GM21360 (cell line): ENCODE results near the gene CDH2.

Experiments
- ATAC-seq: cut with Tn5 transposase; IDR thresholded peaks from one replicate; pipeline ENCODE4 v1.9.1; 2021; ENCODE audit warnings: mild to moderate bottlenecking, moderate library complexity; ENCODE audit not compliant: unreplicated experiment

The CDH2 gene

DNA sequence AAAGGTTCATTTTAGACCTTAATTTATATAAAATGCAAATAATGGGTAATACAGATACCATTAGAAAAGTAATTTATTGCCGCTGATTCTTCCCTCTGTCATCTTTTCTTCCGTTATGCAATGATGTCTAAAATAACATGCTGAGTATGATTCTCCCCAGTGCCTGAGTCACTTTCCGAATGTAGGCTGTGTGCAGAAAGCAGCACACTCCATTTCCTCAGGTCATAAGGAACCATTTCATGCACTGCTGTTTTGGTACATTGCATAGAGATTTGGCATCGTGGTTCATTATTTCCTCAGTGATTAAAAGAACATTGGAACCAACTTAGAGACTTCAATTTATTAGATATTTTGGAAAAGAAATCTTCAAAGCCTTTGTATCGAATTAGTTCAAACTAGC, 173.5 kb downstream of the CDH2 start:
- ATAC-seq = no peak

DNA sequence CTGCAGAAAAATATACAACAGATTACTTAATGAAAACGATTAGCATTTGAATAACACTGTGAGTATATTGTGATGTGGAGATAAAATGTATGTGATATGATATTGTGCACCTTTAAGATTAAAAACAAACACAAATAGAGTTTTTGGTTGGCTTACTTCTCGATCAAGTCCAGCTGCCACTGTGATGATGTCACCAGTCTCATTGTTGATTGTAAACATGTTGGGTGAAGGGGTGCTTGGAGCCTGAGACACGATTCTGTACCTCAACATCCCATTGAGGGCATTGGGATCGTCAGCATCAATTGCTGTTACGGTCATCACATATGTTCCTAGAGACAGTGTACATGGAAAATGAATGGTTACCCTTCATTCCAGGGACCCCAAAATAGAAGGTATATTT, 174.1 kb downstream of the CDH2 start:
- no peak for ATAC-seq

DNA sequence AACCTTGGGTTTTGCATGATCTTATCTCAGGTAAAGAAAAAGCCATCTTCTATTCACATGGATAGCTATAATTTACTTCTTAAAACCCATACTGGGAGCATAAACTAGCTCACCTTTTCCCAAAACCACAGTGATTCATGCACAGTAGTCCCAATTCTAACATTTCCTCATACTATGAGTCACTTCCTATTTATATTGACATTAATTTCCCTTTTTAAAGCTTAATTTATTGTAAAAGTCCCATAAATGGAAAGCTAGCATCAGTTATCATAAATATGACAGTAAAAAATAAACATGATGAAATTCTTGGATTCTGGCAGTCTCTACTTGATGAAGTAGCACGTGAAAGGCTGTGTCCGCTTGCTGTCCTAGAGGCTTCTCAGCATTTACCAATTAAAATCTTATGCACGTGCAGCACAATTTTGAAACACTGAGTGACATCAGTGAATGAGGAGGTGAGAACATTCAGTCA, 180.1 kb downstream of the CDH2 start:
- ATAC-seq = no peak

DNA sequence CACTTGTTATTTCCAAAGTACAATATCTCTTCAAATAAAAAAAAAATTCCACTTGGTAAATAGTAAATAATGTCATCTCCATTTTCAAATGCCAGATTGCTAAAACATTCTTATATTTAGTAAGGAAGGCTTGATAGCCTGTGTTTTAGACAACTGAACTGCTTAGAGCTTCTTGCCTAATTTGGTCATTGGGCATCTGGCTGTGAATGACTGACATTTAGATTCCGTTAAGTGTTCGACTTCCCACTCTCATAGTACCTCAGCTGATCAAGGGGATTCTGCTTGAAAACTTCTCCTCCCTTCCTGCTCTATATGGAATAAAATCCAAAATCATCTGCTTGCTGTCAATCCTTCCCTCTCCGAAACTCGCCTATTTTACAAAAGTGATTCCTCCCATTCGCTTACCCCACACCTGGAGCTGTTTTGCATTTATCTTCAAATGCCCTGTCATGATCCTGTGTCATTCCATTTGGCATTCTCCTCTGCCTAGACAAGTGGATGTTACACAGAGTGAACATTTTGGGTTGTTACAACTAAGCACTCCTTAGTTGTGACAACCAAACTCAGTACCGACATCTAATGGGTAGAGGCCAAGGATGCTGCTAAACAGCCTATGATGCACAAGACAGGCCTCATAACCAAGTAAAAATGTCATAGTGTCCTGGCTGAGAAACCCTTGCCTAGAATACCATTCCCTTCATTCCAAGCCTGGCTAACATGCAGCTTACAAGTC, 181.0 kb downstream of the CDH2 start:
- ATAC-seq = no peak

DNA sequence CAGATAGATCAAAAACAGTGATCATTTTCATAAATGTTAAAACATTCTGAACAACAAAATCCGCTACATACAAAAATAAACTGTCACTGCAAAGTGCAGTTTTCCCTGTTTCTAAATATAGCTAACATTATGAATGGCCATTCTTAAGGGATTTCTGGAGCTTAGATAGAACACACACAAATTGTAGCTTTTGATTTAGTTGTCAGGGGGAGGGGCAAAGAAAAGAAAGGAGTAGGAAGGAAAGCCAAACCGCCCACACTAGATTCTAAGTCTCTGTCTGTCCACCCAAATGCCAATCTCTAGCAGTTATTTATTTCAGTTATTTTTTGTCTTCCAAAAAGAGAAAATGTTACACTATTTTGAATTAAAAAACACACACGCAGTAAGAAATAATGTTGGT, 182.4 kb downstream of the CDH2 start:
- ATAC-seq = no peak

DNA sequence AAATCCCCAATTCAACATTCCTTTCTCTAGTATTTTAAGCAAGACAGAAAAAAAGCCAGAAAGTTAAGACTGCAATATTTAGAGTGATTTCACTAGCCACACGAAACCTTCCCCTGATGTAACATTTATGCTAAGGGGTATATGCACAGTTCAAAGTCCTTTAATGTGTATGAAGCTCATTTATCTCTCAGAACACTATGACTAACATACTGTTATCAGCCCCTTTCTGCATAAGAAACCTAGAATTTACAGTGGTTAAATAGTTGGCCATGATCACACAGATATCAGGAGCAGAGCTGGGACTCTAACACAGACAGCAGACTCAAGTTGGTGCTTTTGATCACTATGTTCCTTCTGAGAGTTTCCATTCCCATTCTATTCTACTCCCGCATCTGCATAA, 185.5 kb downstream of the CDH2 start:
- no peak for ATAC-seq

DNA sequence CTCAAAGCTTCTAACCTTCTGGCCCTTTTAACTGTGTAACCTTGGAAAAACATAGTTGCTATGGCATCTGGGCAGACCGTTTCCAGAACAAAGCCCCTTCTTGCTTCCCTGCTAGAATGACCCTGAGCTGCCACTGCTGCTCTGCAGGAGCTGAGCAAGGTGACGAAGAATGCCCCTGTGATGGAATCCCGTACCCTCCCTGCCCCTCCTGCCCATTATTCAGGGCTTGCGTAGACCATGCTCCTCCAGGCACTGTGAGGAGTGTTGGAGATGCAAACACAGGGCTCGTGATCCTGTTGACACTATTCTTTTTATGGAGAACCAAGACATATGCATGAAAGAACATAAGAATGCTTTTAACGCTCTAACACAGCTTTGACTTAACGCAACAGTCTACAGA, 191.1 kb downstream of the CDH2 start:
- no peak for ATAC-seq

DNA sequence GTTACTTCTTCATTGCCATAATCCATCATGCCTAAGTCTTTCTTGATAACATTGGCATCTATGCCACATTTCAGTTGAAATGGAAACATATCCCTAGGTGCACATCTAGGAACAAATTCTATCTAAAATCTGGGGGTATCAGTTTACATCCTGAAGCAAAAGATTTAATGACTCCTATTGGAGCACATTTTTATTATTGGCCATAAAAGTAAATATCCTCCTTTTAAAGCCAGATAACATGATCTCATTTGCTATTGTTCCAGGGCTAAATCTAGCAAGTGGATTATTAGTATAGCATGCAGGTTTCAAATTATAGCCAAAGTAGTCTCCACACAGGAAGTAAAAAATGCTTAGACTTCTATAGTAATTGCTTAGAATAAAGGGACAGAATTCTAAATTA, 193.2 kb downstream of the CDH2 start:
- ATAC-seq = no peak

DNA sequence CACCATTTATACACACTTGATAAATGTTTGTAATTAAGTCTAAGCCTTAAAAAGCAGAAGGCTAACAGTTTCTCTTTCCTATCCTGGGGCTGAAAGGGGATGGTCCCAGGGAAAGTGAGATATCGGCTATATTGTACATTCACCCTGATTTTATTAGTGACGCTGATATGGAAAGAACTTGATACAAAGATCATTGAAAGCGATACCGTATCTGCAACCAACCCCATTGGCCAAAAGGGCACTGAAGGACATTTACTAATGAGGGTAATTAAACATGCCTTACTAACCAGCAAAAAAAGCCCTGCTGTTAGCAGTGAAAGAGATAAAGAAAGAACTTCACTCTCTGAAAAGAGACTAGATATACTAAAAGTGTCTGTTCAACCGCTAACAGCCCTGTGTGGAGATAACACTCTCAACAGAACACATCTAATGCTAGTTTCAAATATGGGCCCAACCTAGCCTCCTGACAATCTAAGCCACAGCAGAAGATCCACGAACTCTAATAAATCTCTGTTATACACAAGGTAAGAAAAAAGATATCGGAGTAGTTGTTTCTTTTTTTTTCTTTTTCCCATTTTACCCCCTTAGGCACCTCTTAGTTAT, 200.0 kb downstream of the CDH2 start:
- ATAC-seq = no peak

DNA sequence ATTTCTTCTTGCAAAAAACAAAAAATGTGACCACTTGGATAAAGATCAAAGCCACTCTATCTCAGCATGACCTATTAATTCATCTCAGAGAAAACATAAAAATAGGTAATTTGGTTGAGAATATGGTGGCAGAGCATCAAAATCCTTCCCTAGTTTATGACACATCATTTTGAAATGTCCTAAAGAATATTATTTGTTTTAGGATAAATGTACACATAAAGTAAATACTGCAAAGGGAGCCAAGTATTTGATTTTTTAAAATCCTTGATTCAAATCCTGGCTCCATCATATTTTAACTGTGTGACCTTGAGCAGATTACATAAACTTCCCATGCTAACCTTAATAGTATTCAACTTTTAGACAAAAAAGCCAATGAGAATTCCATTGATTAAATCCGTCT, 206.6 kb downstream of the CDH2 start:
- ATAC-seq = no peak

DNA sequence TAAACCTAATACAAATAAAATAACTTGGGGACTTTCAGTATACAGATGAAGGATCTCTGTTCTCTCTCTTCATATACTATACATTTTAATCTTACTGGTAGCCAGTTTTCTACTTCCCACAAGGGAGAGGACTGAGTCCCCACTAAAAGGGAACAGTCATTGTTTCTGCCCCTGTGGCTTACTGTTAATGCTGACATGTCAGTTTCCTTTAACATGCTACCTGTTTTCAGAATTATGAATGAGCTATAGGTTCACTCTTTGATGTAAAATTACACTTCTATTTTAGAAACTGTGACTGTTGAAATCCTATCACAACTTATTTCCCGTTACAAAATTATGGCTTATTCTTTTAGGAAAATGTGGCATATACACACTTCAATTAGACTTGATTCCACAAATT, 207.7 kb downstream of the CDH2 start:
- no peak for ATAC-seq

DNA sequence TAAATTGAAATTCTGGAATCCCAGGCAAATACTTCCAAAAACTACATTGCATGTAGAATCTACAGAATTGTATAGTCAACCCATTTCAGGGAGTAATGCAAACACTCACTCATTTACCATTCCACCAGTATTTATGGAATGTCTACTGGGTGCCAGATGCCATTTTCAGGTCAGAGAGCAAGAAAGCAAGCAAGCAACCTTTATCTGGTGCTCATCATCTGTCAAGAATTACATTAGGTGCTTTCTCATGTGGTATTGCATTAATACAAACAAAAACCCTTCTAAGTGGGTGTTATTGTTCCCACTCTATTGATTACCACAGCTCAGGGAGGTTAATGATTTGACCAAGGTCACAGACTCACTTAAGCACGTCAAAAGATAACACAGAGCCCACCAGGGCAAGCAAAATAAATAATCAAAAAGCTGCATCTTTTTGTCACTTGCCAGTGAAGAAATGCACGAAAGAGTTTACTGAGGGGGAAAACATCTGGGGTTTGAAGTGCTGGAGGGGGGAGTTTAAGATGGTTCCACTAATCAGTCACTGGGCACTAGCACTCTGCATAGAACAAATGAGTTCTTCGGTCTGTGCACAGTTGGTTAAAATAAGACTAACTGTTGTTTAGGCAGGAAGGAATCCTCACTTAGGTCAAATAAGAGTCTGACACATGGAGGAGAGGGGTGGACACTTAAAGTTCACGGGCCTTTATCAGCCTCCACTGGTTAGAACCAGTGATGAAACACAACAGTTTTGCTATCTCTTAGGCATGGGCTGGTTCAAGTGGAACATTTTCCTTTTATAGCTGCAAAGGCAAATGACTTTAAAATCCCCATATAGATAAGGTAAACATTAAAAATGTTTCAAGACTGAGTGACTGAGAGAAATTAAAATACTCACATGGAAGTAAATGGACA, 208.8 kb downstream of the CDH2 start:
- ATAC-seq = no peak

DNA sequence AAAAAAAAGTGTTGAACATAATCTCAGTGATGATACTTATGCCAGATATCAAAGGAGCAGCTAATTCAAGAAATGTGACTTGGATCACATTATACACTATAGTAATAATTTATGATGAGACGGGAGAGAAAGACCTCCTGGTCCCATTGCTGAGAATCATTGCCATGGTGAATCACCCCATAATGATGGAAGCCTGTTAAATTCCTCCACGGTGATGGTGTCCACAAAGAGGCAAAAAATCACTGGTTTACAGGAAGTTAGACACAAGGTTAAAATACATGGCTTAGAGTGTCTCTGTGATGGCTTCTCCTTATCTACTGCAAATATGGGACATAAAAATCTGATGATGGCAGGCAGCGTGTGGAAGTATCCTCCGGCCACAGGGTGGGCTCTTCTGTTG, 210.0 kb downstream of the CDH2 start:
- ATAC-seq = no peak

DNA sequence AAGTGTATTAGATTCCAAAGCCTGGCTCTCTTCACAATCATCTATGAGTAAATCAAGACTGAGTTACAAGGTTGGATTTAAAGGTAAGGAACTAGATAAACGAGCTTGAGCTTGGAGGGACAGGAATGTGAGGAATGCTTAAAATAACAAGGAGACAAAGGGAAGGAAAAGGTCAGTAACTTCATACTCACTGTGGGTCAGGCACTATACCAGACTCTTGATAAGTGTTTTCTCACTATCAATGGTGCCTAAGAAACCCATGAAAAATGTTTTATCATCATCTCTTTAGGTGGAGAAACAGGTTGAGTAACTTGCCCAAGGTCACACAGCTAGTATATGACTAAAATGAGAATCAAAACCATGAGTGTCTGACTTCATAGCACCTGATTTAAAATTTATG, 212.1 kb downstream of the CDH2 start:
- ATAC-seq = no peak

DNA sequence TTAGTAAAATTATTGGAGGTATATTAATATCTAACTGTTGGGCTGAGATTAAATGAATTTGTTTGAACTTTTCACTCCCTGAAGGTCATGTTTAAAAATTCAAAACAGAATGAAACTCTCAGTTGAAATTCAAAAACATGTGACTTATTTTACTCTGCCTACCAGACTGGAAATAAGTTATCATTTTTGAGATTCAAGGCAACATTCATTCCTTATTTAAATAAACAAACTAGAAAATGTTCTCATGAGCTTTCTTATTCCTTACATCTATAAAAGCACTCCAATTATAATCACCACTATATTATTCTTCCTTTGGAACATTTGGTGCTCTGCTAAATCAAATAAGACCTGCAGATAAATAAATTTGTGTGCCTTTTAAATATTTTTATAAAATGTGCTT, 217.8 kb downstream of the CDH2 start:
- no peak for ATAC-seq

DNA sequence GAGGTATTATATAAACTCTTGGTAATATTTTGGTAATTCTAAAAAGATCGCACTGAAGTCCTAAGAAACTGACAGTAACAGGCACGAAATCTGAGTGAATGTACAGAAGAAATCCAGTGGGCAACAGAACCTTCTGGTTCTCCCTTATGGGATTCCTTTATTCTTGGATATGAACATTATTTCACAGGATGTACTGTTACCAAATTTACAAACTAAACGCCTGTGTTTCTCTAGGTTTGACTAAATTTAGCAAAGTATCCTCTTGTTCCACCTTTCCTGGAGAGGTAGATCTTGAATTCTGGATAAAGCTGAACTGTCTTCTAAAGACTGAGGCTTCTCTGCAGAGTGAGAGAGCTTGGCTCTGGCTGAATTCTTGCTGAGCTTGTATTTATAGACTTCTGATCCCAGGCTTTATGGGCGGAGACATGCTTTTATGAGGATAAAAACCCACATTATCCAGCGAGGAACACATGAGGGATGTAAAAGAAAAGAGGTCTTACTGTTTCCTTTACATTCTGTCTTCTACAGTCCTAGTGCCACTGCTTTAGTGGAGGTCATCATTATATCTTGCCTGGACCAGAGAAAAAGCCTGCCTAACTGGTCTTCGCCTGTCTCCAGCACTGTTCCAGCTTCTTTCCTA, 220.8 kb downstream of the CDH2 start:
- no peak for ATAC-seq

DNA sequence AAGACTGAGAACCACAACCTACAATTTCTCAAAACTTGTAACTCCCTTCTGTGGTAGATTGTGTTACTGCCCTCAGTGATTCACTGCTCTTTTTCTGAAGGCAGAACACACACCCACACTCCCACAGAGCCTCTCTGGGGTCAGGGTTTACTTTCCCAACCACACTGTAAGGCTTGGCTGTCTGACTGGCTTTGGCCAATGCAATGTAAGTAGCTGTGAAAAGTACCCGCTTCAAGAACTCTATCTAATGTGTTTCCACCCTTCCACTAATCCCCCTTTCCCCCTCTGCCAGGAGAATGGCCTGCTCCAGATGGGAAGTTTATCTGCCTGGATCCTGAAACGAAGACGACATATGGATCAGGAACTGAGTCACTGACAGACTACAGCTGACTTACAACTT, 222.7 kb downstream of the CDH2 start:
- no peak for ATAC-seq

DNA sequence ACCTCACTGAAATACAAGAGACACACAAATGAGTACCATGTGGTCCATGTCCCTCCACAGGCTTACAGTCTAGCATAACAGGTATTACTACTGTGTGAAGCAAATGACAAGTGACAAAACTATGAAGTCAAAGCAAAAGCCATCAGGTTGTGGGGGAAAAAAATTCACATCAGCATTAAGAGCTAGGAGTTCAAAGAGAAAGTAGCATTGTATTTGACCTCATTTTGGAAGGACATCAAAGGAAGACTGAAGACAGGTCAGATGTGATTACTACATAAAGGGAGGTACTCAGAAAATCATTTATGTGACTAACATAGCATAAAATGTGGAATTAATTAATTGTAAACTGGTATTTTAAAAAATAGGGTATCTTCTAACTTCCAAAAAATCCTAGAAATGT, 224.2 kb downstream of the CDH2 start:
- ATAC-seq = no peak

DNA sequence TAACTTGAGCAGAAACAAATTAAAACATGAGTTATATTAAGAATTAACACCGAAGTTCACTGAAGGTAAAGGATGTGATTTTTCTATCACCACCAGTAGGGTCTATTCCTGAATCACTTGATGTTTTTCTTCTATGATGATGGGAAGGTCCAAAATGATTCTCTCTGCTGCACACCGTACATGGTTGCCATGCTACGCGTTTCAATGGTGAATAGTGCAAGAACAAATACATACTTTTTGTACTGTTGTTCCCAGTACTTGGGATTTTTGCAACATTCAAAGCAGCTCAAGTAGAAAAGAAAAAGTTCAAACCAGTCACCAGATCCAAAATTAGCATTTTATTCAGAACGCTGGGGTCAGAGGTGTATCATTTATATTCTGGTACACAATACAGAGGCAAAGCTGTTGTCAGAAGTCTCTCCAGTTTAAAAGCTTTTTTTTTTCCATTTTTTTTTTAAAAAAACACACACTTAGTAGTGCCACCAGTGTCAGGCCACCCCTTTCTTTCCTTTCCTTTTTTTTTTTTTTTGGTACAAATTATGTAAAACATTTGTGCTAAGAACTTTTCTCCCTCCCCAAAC, 226.2 kb downstream of the CDH2 start:
- ATAC-seq = no peak

DNA sequence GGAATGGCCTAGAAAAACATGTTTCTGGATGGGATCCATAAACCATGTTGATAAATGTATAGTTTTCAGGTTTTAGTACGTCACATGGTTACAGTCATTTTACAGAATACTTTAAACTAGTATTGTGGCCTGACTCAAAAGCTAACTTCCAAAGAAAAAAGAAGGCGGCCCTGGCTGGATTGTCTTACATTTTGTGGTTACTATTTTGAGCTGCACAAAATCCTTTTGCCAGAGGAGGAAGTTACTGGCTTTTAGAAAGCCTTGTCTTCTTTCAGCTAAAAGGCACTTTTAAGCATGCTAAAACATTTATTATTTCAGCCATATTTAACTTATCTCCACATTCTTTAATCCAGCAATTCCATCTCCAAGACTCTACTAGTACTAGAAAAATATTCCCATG, 227.9 kb downstream of the CDH2 start:
- ATAC-seq = no peak

DNA sequence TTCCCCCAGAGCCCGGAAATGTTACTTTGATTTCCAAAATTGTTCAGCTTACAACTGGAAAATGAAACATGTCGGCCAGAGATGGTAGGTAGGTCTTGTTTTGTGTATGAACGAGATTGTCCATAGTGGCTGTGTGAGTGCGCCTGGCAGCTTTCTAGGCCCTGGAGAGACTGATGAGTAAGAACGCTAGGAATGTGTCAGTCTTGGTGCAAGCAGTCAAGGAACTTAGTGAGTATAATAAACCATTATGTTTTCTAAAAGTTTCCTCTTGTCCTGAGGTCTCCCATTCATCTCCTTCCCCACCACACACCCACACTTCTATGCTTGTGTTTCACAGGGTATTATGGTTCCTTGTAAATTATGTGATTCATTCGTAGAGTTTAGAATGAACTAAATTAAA, 234.2 kb downstream of the CDH2 start:
- ATAC-seq = no peak
